DMS53 treated with DMSO at 0.1 percent for 48 hours (cell line): Measurements from ENCODE around the gene GAS6.
A peak's percentile ranks its signal among the peaks of the same experiment; 100 is the strongest.
"Not testable (repeated sequence)": the region's sequence is repeated elsewhere in the genome, so short reads cannot be mapped to it uniquely, and the experiment has no call there.

Experiments used
- DNase-seq: peaks from one replicate; lab custom pipeline; 2025; ENCODE audit not compliant: unreplicated experiment; lab: John Stamatoyannopoulos, UW

Gene GAS6

DNA sequence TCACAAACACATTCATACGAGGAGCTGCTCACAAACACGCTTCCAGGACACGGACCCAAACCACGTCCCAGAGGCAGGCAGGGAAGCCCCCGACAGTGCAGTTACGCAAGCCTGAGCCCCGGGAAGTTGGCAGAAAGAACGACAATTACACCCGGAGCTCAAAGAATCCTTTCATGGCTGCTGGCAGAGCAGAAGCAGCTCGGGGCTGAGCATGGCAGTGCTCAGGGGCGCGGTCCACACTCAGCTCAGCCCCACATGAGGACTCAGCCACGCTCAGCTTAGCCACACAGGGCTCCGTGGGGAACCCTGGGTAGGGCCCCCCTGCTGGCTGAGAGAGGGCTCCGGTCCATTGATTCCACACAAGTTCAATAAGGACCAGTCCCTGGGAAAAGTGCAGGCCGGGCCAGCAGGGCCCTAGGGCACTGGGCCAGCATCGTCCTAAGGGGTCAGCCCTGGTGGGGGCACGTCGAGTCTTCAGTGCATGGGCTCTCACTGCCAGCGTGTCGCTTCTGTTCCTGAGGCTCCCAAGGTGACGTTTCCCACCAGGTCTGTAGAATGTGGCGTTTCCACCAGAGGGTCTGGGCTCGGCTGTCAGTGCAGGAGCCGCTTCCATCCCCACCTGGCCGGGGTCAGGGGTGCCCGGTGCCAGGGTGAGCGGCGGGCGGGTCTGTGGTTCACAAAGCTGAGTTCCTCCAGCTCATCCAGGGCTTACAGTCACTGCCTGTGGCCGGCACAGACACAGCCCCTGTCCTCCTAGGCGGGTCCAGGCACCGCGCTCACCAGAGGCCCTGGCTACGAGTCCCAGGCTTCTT lies 23.1 kb downstream of the GAS6 start:
- DNase-seq = no peak

DNA sequence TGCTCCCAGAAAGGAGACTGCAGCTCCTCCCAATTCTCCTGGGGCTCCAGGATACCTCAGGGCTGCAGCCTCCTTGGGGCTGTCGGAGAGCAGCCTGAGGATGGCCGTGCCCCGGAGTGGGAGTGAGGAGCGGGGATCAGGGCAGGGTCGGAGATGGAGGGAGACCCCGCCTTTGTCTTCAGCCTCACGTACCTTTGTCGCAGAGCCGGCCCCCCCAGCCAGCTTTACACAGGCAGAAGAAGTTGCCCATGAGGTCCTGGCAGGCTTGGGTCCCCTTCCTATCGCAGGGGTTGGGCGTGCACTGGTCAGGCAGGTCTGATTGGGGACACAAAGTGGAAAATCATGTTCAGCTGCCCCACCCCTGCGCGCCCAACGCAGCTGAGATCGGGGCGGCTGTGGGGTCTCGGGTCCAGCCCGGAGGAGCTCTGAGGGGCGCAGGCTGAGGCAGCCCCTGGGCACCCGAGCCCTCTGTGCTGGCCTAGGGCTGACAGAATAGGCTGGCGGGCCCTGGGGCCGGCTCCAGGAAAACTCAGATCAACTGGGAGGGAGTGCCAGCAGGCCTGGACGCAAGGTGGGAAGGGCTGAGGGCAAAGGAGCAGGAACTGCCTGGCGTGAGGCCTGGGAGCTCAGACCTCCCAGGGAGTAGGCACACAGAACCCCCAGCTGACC lies 24.2 kb downstream of the GAS6 start:
- no peak for DNase-seq

DNA sequence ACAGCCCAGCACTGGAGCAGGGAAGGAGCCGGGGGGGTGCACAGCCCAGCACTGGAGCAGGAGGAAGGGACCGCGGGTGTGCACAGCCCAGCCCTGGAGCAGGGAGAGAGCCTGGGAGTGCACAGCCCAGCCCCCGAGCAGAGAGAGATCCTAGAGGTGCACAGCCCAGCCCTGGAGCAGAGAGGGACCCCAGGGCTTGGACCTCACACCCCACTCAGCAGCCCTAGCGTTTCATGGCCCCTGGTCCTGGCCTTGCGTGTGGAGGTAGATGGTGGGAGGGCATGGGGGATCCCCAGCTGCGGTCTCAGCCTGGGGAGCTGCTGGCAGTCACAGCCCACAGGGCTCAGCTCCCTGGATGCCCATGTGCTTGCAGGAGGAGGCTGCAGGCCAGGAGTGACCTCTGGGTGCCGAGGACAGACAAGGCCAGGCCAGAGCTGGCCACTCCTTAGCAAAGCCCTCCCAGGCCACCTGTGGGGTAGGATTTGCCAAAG lies 25.1 kb downstream of the GAS6 start:
- DNase-seq = no peak

DNA sequence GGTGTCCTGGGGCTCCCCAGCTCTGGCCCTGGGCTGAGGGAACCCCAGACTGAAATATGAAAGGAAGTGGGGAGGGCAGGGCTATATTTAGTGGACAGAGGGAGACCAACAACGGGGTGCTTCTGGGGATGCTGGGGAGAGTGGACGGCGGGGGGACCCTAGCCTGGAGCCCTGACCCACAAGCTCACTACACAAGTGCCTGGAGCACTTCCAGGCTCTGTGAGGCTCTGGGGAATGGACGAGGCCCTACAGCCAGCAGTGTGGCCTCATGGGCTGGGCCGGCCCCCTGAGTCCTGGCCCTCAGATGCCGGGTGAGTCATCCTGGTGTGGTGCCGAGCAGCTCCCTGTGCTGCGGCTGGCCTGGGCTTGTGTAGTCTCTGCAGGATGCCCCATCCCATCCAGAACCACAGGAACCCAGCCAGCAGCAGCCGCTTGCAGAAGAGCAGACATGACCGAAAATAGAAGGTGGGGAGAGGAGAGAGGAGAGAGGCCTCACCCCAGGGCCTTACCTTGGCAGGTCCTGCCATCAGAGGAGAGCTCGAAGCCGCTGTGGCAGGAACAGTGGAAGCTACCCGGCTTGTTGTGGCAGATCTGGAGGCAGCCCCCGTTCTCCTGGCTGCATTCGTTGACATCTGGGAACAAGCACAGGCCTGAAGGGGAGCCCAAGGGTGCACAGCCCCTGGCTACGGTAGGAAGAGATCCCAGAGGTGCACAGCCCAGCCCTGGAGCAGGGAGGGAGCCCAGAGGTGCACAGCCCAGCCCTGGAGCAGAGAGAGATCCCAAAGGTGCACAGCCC lies 26.1 kb downstream of the GAS6 start:
- DNase-seq = peak; percentile 11

DNA sequence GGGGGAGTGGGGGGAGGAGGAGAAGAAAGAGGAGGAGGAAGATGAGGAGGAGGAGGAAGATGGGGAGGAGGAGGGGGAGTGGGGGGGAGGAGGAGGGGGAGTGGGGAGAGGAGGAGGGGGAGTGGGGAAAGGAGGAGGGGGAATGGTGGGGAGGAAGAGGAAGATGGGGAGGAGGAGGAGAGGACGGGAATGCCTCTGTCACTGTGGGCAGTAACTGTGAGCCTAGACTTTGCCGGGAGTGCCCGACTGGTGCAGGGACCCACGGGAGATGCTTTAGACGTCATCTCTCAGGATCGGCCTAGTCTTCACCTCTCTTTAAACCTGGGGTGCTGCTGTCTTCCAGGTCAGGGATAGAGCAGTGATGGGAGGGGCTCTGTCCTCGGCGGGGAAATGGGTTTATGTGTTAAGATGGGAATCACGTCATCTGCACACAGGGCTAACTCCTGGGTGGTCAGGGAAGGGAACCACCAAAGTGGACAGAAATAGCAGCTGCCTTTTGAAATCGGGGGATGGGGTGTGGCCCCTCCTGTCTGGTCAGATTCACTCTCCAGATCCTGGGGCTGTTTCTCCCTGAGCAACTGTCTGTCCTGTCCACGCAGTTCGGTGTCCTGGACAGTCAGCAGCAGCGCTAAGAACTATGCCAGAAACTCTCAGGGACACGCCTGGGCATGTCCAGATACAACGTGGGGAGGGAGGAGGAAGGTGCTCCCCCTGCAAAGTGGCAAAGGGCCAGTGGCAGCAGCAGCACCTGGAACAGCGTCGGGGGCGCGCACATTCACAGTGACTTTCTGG lies 26.9 kb downstream of the GAS6 start:
- peak; percentile 0 for DNase-seq

DNA sequence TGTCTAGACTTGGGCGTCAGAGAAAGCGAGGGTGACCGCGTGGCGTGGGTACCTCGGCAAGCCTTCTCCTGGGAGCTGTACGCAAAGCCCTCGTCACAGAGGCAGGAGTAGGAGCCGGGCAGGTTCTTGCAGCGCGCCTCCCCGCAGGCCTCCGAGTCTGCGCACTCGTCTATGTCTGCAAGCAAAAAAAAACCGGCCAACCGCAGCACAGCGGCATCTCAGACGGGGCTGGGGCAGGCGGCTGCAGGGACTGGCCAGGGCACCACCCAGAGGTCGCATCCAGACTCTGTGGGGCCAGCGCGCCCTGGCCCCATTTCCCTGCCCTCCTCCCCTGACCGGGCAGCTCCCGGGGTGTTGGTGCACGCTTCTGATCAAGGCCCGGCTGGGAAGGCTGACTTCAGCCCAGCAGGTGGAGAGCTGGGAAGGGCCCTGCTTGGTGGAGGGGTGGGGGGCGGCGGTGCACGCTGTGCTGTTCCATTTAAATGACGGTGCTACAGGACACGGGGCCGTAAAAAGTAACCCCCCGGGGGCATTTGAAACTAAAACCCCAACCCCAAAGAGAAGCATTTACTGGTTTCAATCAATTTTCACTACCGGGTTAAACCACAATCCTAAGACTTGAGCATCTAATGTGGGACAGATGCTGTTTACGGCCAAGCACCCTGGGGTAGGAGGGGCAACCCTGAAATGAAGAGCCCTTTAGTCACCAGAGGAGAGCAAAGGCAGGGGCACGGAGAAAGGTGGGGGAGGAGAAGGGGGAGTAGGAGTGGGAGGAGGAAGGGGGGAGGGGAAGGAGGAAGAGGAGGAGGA lies 28.2 kb downstream of the GAS6 start:
- no peak for DNase-seq

DNA sequence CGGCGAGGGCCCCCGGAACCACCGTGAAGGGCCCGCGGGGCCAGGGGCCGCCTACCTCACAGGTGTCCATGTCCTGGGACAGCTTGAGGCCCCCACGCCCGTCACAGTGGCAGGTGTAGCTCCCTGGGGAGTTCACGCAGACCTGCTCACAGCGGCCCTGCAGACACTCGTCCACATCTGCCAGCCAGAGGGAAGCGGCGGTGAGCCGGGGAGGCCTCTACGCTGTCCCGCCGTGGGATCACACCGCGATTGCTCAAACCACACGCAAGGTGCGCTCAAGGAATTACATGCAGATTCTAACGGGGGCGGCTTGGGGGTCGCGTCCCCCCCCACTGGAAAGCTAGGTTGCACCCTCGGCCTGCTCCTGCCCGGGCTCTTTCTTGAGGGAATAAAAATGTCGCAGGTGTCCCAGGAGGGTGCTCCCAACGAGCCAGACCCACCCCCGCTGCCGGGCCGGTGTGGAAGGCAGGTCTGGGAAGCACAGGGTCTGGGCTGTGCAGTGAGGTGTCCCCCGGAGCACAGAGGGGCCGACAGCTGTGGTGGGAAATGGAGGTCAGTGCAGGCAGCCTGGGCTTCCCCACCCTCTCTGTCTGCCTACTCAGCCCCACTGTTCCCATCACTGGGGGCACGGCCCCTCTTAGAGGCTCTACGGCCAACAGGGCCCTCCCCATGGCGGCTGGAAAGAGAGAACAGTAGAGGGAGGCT lies 29.2 kb downstream of the GAS6 start:
- no peak for DNase-seq

DNA sequence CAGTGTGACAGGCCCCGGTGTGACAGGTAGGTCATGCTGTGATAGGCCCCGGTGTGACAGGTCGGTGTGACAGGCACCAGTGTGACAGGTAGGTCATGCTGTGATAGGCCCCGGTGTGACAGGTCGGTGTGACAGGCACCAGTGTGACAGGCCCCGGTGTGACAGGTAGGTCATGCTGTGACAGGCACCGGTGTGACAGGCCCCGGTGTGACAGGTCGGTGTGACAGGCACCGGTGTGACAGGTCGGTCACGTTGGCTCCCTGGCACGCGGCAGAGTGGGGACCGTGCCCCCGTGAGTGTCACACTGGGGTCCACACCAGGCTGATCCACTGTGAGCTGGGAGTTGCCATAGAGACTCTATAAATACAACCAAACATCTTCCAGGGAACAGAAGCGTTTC lies 29.9 kb downstream of the GAS6 start:
- not testable (repeated sequence) for DNase-seq

DNA sequence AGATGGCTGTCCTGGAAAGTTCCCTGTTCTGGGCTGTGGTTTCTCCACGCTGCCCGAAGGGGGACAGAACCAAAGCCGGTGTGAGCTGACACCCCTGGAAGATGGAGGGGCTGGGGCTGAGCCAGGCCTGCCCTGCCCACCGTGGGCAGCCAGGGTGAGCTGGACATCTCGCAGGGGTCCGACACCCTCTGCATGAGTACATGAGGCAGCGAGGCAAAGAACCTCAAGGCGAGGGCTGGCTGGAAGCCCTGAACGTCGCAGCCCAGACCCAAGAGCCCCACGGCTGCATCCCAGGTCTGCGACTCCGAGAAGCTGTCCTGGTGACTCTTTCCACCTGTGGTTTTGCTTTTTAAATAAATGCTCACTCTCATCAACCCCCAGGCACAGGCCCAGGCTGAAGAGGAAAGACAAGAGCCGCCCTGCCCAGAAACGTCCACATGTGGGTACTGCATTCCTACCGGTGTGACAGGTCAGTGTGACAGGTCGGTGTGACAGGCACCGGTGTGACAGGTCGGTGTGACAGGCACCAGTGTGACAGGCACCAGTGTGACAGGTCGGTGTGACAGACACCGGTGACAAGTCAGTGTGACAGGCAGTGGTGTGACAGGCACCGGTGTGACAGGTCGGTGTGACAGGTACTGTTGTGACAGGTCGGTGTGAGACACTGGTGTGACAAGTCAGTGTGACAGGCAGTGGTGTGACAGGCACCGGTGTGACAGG lies 30.6 kb downstream of the GAS6 start:
- no peak for DNase-seq

DNA sequence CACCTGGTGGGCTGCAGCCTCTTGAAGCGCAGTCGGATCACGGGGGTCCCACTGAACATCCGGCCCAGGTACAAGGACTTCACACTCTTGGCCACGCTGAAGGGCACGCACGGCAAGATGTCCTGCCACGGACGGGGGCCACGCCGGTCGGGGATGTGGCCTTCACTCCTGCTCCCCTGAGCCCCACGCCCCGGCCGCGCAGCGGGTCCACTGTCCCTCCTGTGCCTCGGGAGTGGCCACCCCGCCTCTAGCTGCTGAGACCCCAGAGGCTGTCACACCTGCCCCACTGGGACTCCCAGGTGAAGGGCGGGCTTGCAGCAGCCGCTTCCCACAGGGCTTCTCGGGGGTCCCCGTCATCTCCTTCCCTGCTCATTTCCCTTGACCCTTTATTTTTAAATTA lies 31.2 kb downstream of the GAS6 start:
- no peak for DNase-seq

DNA sequence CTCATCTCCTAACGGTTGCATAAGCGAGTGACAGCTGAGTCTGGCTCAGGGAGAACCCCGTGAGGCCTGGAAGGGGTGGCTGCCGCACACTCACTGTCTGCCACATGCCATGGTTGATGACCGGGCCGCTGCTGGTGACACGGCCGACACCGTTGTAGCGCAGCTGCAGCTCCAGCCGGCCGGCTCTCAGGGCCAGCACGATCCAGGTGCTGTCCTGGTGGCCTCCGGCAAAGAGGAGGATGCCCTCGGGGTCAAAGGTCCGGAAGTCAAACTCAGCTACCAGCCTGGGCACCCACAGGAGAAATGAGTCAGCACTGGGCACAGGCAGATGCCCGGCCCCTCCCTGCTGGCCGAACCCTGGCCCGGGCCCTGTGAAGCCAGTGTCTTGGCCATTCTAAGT lies 31.7 kb downstream of the GAS6 start:
- DNase-seq = no peak

DNA sequence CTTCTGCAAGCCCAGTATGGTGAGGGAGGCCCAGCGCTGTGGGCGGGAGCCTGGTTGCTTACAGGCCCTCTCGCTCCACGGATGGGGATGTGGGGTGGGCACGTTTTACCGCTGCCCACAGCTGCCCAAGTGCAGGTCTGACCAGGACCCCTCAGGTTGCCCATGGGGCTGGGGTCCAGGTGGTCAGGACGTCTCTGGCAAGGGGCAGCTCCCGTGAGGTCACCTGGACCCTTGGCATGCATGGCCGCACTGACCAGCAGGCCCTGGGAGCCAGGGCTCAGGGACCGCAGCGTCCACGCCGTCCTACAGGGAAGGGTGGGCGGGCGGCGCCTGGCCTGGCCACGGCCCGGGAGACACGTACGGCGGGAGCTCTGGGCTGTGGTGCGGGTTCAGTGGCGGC lies 32.8 kb downstream of the GAS6 start:
- no peak for DNase-seq

DNA sequence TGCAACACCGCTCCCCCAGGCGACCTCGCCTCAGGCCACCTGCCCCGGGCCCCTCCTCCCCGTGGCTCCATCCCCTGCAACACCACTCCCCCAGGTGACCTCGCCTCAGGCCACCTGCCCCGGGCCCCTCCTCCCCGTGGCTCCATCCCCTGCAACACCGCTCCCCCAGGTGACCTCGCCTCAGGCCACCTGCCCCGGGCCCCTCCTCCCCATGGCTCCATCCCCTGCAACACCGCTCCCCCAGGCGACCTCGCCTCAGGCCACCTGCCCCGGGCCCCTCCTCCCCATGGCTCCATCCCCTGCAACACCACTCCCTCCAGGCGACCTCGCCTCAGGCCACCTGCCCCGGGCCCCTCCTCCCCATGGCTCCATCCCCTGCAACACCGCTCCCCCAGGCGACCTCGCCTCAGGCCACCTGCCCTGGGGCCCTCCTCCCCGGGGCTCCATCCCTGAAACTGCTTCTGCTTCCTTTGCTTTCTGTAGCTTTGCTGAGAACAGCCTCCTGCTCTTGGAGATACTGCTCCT lies 33.4 kb downstream of the GAS6 start:
- not testable (repeated sequence) for DNase-seq

DNA sequence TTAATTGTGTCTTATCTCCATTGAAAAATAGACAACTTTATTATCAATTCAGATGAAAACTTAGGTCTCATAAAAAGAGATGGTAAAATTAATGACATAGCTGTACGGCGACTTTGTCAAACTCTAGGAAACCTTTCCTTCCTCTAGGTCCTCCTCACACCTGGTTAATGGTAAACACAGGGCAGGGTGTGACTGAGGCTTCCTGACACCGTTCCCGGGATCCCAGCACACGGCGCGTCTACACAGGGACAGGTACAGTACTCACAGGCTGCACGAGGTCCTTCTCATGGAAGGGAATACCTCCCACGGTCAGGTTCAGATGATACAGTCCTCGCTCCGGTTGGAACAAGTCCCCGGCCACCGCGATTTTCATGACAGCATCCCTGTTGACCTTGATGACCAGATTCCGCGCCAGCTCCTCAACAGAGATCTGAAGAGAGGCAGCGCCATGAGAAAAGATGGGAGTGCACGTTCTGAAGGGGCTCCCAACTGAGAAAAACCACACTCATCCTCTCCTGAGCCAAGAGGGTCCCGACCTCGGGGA lies 35.5 kb downstream of the GAS6 start:
- no peak for DNase-seq

DNA sequence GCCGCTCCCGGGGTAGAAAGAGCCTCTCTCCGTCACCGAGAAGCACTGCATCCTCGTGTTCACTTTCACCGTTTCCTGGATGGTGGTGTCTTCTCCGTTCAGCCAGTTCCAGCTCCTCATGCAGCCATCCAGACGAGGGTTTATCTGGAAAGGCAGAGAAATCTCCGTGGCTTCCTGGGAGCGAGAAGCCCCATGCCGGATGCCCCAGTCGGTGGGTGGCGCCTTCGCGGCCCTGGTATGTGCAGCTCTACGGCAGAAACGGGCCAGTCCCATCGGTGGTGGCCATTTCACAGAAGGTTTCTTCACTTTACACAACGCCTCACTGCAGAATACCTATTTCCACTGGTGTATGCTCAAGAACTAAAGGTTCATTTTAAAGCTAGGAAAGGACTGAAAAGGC lies 36.9 kb downstream of the GAS6 start:
- no peak for DNase-seq

DNA sequence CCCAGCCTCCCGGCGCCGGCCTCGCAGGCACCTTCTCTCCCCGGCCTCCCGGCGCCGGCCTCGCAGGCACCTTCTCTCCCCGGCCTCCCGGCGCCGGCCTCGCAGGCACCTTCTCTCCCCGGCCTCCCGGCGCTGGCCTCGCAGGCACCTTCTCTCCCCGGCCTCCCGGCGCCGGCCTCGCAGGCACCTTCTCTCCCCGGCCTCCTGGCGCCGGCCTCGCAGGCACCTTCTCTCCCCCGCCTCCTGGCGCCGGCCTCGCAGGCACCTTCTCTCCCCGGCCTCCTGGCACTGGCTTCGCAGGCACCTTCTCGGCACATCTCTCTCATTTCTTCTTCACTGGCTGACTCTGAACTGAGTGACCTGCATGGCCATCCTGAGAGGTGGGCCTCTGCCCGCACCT lies 37.4 kb downstream of the GAS6 start:
- not testable (repeated sequence) for DNase-seq

DNA sequence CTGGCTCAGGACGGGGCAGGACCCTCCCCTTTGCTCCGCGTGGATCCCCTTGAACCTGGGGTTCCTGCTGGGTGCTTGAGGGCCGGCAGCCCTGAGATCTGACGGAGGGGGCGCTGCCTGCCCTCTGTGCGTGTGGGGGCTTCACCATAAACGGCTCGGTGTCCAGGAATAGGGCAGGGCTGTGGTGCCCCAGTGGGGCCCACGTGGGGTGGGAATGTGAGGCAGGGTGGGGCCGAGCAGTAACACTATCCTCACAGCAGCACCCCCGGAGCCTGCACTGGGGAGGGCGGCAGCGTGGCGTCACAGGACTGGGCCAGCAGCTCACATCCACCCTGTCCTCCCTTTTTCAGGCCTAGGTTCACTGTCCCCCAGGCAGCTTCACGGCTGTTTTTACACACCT lies 38.0 kb downstream of the GAS6 start:
- DNase-seq = no peak

DNA sequence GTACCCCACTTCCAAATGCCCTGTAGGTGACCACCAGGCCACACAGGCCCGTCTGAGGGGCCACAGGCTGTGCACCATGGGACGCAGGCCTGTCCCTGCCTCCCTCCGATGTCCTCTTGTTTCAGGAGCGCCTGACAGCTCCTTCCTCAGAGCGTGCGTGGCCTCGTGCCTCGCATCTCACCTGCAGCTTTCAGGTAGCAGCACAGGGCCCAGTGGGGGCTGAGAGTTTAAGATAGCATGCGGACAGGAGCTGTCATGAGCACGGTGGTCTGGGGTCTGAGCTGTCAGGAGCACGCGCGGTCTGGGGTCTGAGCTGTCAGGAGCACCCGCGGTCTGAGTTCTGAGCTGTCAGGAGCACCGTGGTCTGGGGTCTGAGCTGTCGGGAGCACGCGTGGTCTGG lies 40.1 kb downstream of the GAS6 start:
- no peak for DNase-seq
